ENCODE data around the gene ACTG1. TPM values are rescaled to one million over a fixed set of nuclear protein-coding genes. Genes with fewer than 3 reads are reported as not detected.

The ACTG1 gene
- total RNA-seq, 1 experiment from 2014 or later = 2,634 TPM

- H3K4me3 ChIP-seq (ENCODE audit: low read length) = no peak overlapping the region
- H4K20me1 ChIP-seq (ENCODE audit: insufficient read depth, low read depth, low read length) = no peaks in the 10 kb centered on the region
- no peaks in the 10 kb centered on the region for H3K36me3 ChIP-seq (ENCODE audit: insufficient read depth, low read length)
- H3K4me1 ChIP-seq (ENCODE audit: low read length) = peaks cover 8% of the 10 kb centered on the region
- no peaks in the 10 kb centered on the region for H3K79me2 ChIP-seq (ENCODE audit: low read length)
- DNase-seq = peak; percentile 63
- no peaks in the 10 kb centered on the region for H3K27me3 ChIP-seq (ENCODE audit: low read length)
- no peak overlapping the region for H2AFZ ChIP-seq (ENCODE audit: low read length)
- no peaks in the 10 kb centered on the region; the same call in 1 of the 2 replicates for H3K9me3 ChIP-seq (ENCODE audit: low read length)
- no peaks in the 10 kb centered on the region for H3K9me2 ChIP-seq (replicated peaks; ENCODE audit: insufficient read depth, low read length)
- no peak overlapping the region for H3K27ac ChIP-seq (ENCODE audit: low read length)
- no peak overlapping the region for H3K4me2 ChIP-seq (ENCODE audit: low read depth, low read length, poor library complexity, severe bottlenecking)
- H3K9ac ChIP-seq (ENCODE audit: low read length) = no peak overlapping the region
Observed at GRCh38 chr17:81537343-81537855, 24.8 kb upstream of the ACTG1 start.

- H3K9me3 ChIP-seq (ENCODE audit: low read length) = no peaks in the 10 kb centered on the region; the same call in 1 of the 2 replicates
- H3K27me3 ChIP-seq (ENCODE audit: low read length) = no peaks in the 10 kb centered on the region
- no peaks in the 10 kb centered on the region for H3K79me2 ChIP-seq (ENCODE audit: low read length)
- no peak overlapping the region for H3K9ac ChIP-seq (ENCODE audit: low read length)
- no peak for DNase-seq
- peaks cover 8% of the 10 kb centered on the region for H3K4me1 ChIP-seq (ENCODE audit: low read length)
- no peak overlapping the region for H3K27ac ChIP-seq (ENCODE audit: low read length)
- H4K20me1 ChIP-seq (ENCODE audit: insufficient read depth, low read depth, low read length) = no peaks in the 10 kb centered on the region
- H3K4me3 ChIP-seq (ENCODE audit: low read length) = no peak overlapping the region
- no peak overlapping the region for H2AFZ ChIP-seq (ENCODE audit: low read length)
- H3K4me2 ChIP-seq (ENCODE audit: low read depth, low read length, poor library complexity, severe bottlenecking) = no peak overlapping the region
- H3K36me3 ChIP-seq (ENCODE audit: insufficient read depth, low read length) = no peaks in the 10 kb centered on the region
- H3K9me2 ChIP-seq (replicated peaks; ENCODE audit: insufficient read depth, low read length) = no peaks in the 10 kb centered on the region
Observed at GRCh38 chr17:81536299-81537290, 24.0 kb upstream of the ACTG1 start.

GRCh38 chr17:81535480-81536298, 23.1 kb upstream of the ACTG1 start:
- no peaks in the 10 kb centered on the region for H3K9me2 ChIP-seq (replicated peaks; ENCODE audit: insufficient read depth, low read length)
- H3K4me1 ChIP-seq (ENCODE audit: low read length) = peaks cover 8% of the 10 kb centered on the region
- no peak for DNase-seq
- H4K20me1 ChIP-seq (ENCODE audit: insufficient read depth, low read depth, low read length) = no peaks in the 10 kb centered on the region
- H3K27me3 ChIP-seq (ENCODE audit: low read length) = no peaks in the 10 kb centered on the region
- H3K9me3 ChIP-seq (ENCODE audit: low read length) = peaks cover 3% of the 10 kb centered on the region; the same call in 1 of the 2 replicates
- no peak overlapping the region for H3K27ac ChIP-seq (ENCODE audit: low read length)
- H3K4me2 ChIP-seq (ENCODE audit: low read depth, low read length, poor library complexity, severe bottlenecking) = no peak overlapping the region
- no peaks in the 10 kb centered on the region for H3K79me2 ChIP-seq (ENCODE audit: low read length)
- H3K9ac ChIP-seq (ENCODE audit: low read length) = no peak overlapping the region
- H2AFZ ChIP-seq (ENCODE audit: low read length) = no peak overlapping the region
- H3K4me3 ChIP-seq (ENCODE audit: low read length) = no peak overlapping the region
- no peaks in the 10 kb centered on the region for H3K36me3 ChIP-seq (ENCODE audit: insufficient read depth, low read length)

GRCh38 chr17:81535007-81535328, 22.4 kb upstream of the ACTG1 start:
- Histone ChIP-seq H3K27ac (ENCODE audit: low read length) (no peak overlapping the region), H3K9ac (ENCODE audit: low read length) (no peak overlapping the region), H2AFZ (ENCODE audit: low read length) (no peak overlapping the region), H3K9me2 (replicated peaks; ENCODE audit: insufficient read depth, low read length) (no peaks in the 10 kb centered on the region), H3K79me2 (ENCODE audit: low read length) (no peaks in the 10 kb centered on the region), H3K9me3 (ENCODE audit: low read length) (peaks cover 11% of the 10 kb centered on the region; the same call in 1 of the 2 replicates), H4K20me1 (ENCODE audit: insufficient read depth, low read depth, low read length) (no peaks in the 10 kb centered on the region), H3K4me1 (ENCODE audit: low read length) (peaks cover 8% of the 10 kb centered on the region), H3K4me2 (ENCODE audit: low read depth, low read length, poor library complexity, severe bottlenecking) (no peak overlapping the region), H3K36me3 (ENCODE audit: insufficient read depth, low read length) (no peaks in the 10 kb centered on the region), H3K4me3 (ENCODE audit: low read length) (no peak overlapping the region), H3K27me3 (ENCODE audit: low read length) (no peaks in the 10 kb centered on the region)
- no peak for DNase-seq

GRCh38 chr17:81534157-81535006, 21.8 kb upstream of the ACTG1 start:
- Histone ChIP-seq H4K20me1 (ENCODE audit: insufficient read depth, low read depth, low read length) (no peaks in the 10 kb centered on the region), H3K9me2 (replicated peaks; ENCODE audit: insufficient read depth, low read length) (no peaks in the 10 kb centered on the region), H2AFZ (ENCODE audit: low read length) (no peak overlapping the region), H3K4me3 (ENCODE audit: low read length) (no peak overlapping the region), H3K4me1 (ENCODE audit: low read length) (peaks cover 8% of the 10 kb centered on the region), H3K79me2 (ENCODE audit: low read length) (no peaks in the 10 kb centered on the region), H3K9ac (ENCODE audit: low read length) (no peak overlapping the region), H3K36me3 (ENCODE audit: insufficient read depth, low read length) (no peaks in the 10 kb centered on the region), H3K27ac (ENCODE audit: low read length) (no peak overlapping the region), H3K9me3 (ENCODE audit: low read length) (peaks cover 12% of the 10 kb centered on the region; the same call in 1 of the 2 replicates), H3K27me3 (ENCODE audit: low read length) (no peaks in the 10 kb centered on the region), H3K4me2 (ENCODE audit: low read depth, low read length, poor library complexity, severe bottlenecking) (no peak overlapping the region)
- peak; percentile 69 for DNase-seq

- DNase-seq = no peak
- Histone ChIP-seq H3K4me3 (ENCODE audit: low read length) (no peak overlapping the region), H3K4me2 (ENCODE audit: low read depth, low read length, poor library complexity, severe bottlenecking) (no peak overlapping the region), H4K20me1 (ENCODE audit: insufficient read depth, low read depth, low read length) (no peaks in the 10 kb centered on the region), H2AFZ (ENCODE audit: low read length) (no peak overlapping the region), H3K79me2 (ENCODE audit: low read length) (no peaks in the 10 kb centered on the region), H3K27ac (ENCODE audit: low read length) (no peak overlapping the region), H3K9me3 (ENCODE audit: low read length) (peaks cover 16% of the 10 kb centered on the region), H3K27me3 (ENCODE audit: low read length) (no peaks in the 10 kb centered on the region), H3K9ac (ENCODE audit: low read length) (no peak overlapping the region), H3K4me1 (ENCODE audit: low read length) (peaks cover 8% of the 10 kb centered on the region), H3K9me2 (replicated peaks; ENCODE audit: insufficient read depth, low read length) (no peaks in the 10 kb centered on the region), H3K36me3 (ENCODE audit: insufficient read depth, low read length) (no peaks in the 10 kb centered on the region)
Observed at GRCh38 chr17:81533339-81534141, 20.9 kb upstream of the ACTG1 start.

GRCh38 chr17:81532490-81533287, 20.1 kb upstream of the ACTG1 start:
- H3K79me2 ChIP-seq (ENCODE audit: low read length) = no peaks in the 10 kb centered on the region
- H3K9me3 ChIP-seq (ENCODE audit: low read length) = peaks cover 16% of the 10 kb centered on the region
- H3K27ac ChIP-seq (ENCODE audit: low read length) = no peak overlapping the region
- no peak for DNase-seq
- H3K27me3 ChIP-seq (ENCODE audit: low read length) = no peaks in the 10 kb centered on the region
- no peaks in the 10 kb centered on the region for H4K20me1 ChIP-seq (ENCODE audit: insufficient read depth, low read depth, low read length)
- no peaks in the 10 kb centered on the region for H3K9me2 ChIP-seq (replicated peaks; ENCODE audit: insufficient read depth, low read length)
- H3K4me1 ChIP-seq (ENCODE audit: low read length) = peaks cover 8% of the 10 kb centered on the region
- no peak overlapping the region for H2AFZ ChIP-seq (ENCODE audit: low read length)
- no peak overlapping the region for H3K4me3 ChIP-seq (ENCODE audit: low read length)
- no peak overlapping the region for H3K9ac ChIP-seq (ENCODE audit: low read length)
- no peak overlapping the region for H3K4me2 ChIP-seq (ENCODE audit: low read depth, low read length, poor library complexity, severe bottlenecking)
- no peaks in the 10 kb centered on the region for H3K36me3 ChIP-seq (ENCODE audit: insufficient read depth, low read length)
